Progenitor cell of endocrine pancreas (in vitro differentiated cells): Measurements from ENCODE around the gene GPR152. TPM values are rescaled to one million over a fixed set of nuclear protein-coding genes. Genes with fewer than 3 reads are reported as not detected.

Source experiments
- DNase-seq: peaks from one replicate; pipeline ENCODE4 v3.0.0; 2021; ENCODE audit warnings: low spot score; ENCODE audit not compliant: unreplicated experiment
- H3K27ac Mint-ChIP-seq: 2 replicates; pipeline ENCODE4 v1.8.0; 2021; ENCODE audit warnings: mild to moderate bottlenecking, moderate library complexity, mixed read lengths
- H3K27me3 Mint-ChIP-seq: 2 replicates; pipeline ENCODE4 v1.8.0; 2021; ENCODE audit warnings: mixed read lengths
- H3K36me3 Mint-ChIP-seq: 2 replicates; pipeline ENCODE4 v1.8.0; 2022; ENCODE audit warnings: mixed read lengths; ENCODE audit not compliant: insufficient read depth
- H3K4me1 Mint-ChIP-seq: 2 replicates; pipeline ENCODE4 v1.8.0; 2021; ENCODE audit warnings: low read depth, mixed read lengths
- H3K4me3 Mint-ChIP-seq: 2 replicates; pipeline ENCODE4 v1.8.0; 2021; ENCODE audit warnings: low read depth, mild to moderate bottlenecking, moderate library complexity, mixed read lengths
- H3K9me3 Mint-ChIP-seq: 2 replicates; pipeline ENCODE4 v1.8.0; 2021; ENCODE audit warnings: low read depth, mixed read lengths
- CTCF ChIP-seq: fragments of 200-600 bp; sonication (generic); IDR thresholded peaks from one replicate; pipeline ENCODE4 v1.5.0; 2021; ENCODE audit warnings: antibody characterized with exemption, mild to moderate bottlenecking; ENCODE audit not compliant: unreplicated experiment
- total RNA-seq: library from RNA; stranded (reverse); gene quantifications from 2 replicates; pipeline ENCODE4 v1.2.1, GENCODE V29; 2021

The GPR152 gene
- total RNA-seq, 1 donor from 2014 or later: not detected

- no peak for TF ChIP-seq CTCF
- no peaks in the 10 kb centered on the region for H3K27me3 Mint-ChIP-seq
- H3K36me3 Mint-ChIP-seq: peaks cover 3% of the 10 kb centered on the region
- DNase-seq: no peak
- no peak overlapping the region for H3K27ac Mint-ChIP-seq
- H3K9me3 Mint-ChIP-seq: no peaks in the 10 kb centered on the region
- no peaks in the 10 kb centered on the region for H3K4me1 Mint-ChIP-seq
- no peak overlapping the region for H3K4me3 Mint-ChIP-seq
These were observed 17.4 kb downstream of the GPR152 start for GRCh38 chr11:67435031-67435726.

- H3K36me3 Mint-ChIP-seq: peaks cover 3% of the 10 kb centered on the region
- H3K4me1 Mint-ChIP-seq: no peaks in the 10 kb centered on the region
- no peak for TF ChIP-seq CTCF
- H3K27ac Mint-ChIP-seq: no peak overlapping the region
- H3K27me3 Mint-ChIP-seq: no peaks in the 10 kb centered on the region
- no peak for DNase-seq
- no peaks in the 10 kb centered on the region for H3K9me3 Mint-ChIP-seq
- no peak overlapping the region for H3K4me3 Mint-ChIP-seq
These were observed 18.1 kb downstream of the GPR152 start for GRCh38 chr11:67434395-67434881.

GRCh38 chr11:67433536-67434394, 18.8 kb downstream of the GPR152 start:
- H3K4me1 Mint-ChIP-seq: peaks cover under 1% of the 10 kb centered on the region
- H3K36me3 Mint-ChIP-seq: peaks cover 3% of the 10 kb centered on the region
- no peak for DNase-seq
- H3K27me3 Mint-ChIP-seq: no peaks in the 10 kb centered on the region
- no peaks in the 10 kb centered on the region for H3K9me3 Mint-ChIP-seq
- TF ChIP-seq CTCF: no peak
- no peak overlapping the region for H3K27ac Mint-ChIP-seq
- H3K4me3 Mint-ChIP-seq: no peak overlapping the region

- H3K27me3 Mint-ChIP-seq: no peaks in the 10 kb centered on the region
- H3K9me3 Mint-ChIP-seq: no peaks in the 10 kb centered on the region
- peaks cover 3% of the 10 kb centered on the region for H3K36me3 Mint-ChIP-seq
- peaks cover 2% of the 10 kb centered on the region for H3K4me1 Mint-ChIP-seq
- no peak overlapping the region for H3K4me3 Mint-ChIP-seq
- H3K27ac Mint-ChIP-seq: no peak overlapping the region
- TF ChIP-seq CTCF: no peak
- DNase-seq: no peak
These were observed 19.7 kb downstream of the GPR152 start for GRCh38 chr11:67432655-67433349.
